Stimulated activated effector memory CD8-positive, alpha-beta T cell treated with anti-CD3 and anti-CD28 coated beads, Interleukin-12 subunit alpha, Interleukin-12 subunit beta, amount 100 ng/mL, for 72 hours (primary cell): ENCODE results near the gene SUMO1.

Source experiments
- ATAC-seq: fragments of 150-1000 bp; cut with Tn5 transposase; 2 replicates; pipeline ENCODE4 v1.10.0; 2021
- DNase-seq, 2 donors: peaks; one replicate each; pipeline ENCODE4 v3.0.0; 2021 to 2022; ENCODE audit warnings: low spot score in 2 of 2
- H3K27ac Mint-ChIP-seq: one replicate; pipeline ENCODE4 v1.8.0; 2022; ENCODE audit warnings: mild to moderate bottlenecking, mixed read lengths
- H3K36me3 Mint-ChIP-seq: one replicate; pipeline ENCODE4 v1.8.0; 2022; ENCODE audit warnings: mild to moderate bottlenecking, mixed read lengths
- H3K4me1 Mint-ChIP-seq: one replicate; pipeline ENCODE4 v1.8.0; 2022; ENCODE audit warnings: mixed read lengths
- H3K4me3 Mint-ChIP-seq: one replicate; pipeline ENCODE4 v1.8.0; 2022; ENCODE audit warnings: mild to moderate bottlenecking, mixed read lengths
- H3K9me3 Mint-ChIP-seq: one replicate; pipeline ENCODE4 v1.8.0; 2022; ENCODE audit warnings: mixed read lengths

Gene SUMO1

DNA sequence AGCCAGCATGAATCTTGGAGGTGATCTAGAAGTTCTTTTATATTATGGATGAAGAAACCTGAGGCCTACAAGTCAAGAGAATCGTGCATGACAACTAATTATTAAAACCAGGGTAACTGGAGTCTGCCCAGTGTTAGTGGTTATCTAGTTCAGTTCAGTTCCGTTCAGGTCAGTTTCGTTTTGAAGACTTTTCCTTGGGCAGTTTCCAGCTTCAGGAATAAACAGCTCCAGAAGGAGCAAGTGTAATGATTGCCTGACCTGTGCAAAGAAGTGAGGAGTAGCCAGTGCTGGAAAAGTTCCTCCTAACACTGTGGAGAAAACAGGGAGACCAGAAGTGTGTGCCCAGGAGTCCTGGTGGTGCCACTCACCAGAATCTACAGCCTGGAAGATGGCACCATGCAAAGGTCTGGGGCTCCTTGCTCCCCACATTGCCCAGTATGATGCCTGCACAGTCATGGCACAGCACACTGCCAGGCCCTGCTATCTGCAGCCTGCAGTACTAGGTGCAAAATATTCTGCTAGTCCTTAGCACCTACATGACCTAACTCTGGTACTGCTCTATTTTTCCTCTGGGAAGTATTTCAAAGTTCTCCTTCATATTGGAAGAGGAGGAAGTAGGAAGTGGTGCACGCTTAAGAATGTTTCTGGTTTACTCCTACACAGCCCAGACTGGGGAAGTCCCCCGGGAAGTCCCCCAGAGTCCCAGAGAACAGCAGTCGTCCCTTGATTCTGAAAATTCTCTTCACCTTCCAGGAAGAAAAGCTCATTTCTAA lies 65.8 kb downstream of the SUMO1 start:
- Mint-ChIP-seq H3K27ac (peak overlapping the region; percentile 90), H3K4me1 (peaks cover 14% of the 10 kb centered on the region), H3K9me3 (no peaks in the 10 kb centered on the region), H3K36me3 (no peaks in the 10 kb centered on the region), H3K4me3 (peak overlapping the region; percentile 44)
- ATAC-seq (peak; percentile 86), DNase-seq (peak; percentile 15 to 59)

DNA sequence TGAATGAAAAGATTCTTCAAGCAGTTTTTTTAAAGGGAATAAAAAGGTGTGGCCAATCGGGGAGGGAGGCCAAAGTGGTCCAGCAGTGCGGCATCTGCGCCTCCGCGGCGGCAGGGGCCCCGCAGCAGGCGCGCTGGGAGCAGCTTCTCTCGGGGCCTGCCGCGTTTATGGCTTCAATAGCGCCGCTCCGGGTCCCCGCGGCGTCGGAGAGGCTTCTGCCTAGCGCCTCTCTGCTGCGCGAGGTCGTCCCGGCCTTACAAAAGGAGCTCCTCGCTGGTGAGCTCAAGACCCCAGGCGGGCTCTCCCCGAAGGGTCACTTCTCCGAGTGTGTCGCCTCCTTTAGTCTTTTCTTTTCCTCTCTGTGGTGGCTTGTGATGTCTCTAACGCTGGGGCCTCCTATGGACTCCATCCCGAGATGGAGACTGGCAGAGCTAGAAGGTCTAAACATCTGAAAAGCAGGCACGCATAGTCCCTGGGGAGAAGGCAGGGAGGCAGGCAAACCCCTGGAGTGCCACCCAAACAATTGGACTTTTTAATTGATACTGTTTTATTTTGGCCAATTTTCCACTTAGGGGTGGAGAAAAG lies 67.1 kb downstream of the SUMO1 start:
- Mint-ChIP-seq H3K27ac (no peak overlapping the region), H3K9me3 (no peaks in the 10 kb centered on the region), H3K4me3 (no peak overlapping the region), H3K4me1 (peaks cover 14% of the 10 kb centered on the region), H3K36me3 (no peaks in the 10 kb centered on the region)
- DNase-seq: no peak
- ATAC-seq: no peak

DNA sequence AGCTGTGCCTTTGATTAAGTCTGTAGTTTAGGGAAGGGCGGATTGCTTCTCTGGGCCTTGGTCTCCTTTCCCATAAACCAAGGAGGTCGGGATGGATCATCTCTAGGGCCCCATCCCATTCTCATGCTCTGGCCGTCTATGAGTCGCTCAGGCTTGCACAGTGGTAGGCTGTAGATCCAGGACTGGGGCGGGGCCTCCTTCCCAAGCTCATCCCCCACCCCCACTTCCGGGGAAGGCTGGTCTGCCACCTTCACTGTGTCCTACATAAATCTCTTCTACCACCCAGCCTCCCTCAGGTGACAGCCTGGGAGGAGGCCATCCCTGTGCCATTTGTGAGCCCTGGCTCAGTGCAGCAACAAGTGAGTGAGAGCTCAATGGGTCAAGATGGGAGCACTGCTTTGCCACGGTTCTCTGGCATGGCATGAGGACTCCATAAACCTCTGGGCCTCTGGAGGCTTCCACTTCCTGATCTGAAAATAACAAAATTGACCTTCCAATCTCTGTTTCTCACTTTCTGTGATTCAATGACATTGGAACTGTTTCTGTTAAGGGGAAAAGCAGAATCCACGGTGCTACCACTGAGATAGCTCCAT lies 68.5 kb downstream of the SUMO1 start:
- Mint-ChIP-seq H3K4me3 (no peak overlapping the region), H3K9me3 (no peaks in the 10 kb centered on the region), H3K4me1 (peaks cover 14% of the 10 kb centered on the region), H3K27ac (peak overlapping the region; percentile 50), H3K36me3 (no peaks in the 10 kb centered on the region)
- DNase-seq: no peak
- ATAC-seq: no peak

DNA sequence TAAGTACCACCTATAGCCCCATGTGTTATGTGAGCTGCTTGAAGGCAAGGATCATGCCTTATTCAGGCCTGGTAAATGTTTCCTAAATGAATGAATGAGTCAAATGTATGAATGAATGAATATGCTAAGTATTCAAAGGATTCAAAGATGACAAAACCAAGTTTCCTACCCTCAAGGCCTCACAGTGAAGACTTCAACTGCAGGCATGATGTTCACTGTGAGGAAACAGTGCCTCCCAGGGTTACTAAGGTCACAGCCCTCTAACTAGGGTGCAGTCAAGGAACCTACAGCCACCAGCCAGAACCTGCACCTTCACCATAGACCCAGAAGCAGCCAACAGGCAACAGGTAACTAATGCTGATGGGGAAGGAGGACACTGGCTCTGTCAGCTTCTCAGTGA lies 69.3 kb downstream of the SUMO1 start:
- H3K9me3 Mint-ChIP-seq: no peaks in the 10 kb centered on the region
- H3K27ac Mint-ChIP-seq: peak overlapping the region; percentile 50
- DNase-seq: no peak
- H3K4me1 Mint-ChIP-seq: peaks cover 14% of the 10 kb centered on the region
- ATAC-seq: peak; percentile 56
- no peak overlapping the region for H3K4me3 Mint-ChIP-seq
- H3K36me3 Mint-ChIP-seq: no peaks in the 10 kb centered on the region

DNA sequence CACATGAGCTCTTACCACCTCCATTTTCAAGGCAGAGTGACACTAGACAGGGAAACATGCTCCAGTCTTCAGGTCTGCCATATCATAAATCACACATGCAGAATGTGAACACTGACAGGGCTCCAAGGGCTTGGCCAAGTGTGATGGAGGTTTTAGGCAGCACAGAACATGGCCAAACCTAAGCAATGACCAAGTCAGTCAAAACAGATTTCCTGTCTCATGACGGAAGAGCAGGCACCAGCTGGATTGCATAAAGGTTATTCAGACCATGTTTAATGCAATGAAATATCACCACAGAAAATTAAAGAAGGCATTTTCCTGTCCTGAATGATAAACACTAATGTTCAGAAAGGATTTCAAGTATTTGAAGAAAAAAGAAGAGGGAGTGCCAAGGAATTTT lies 72.5 kb downstream of the SUMO1 start:
- DNase-seq (no peak), ATAC-seq (no peak)
- H3K36me3 Mint-ChIP-seq: no peaks in the 10 kb centered on the region
- no peak overlapping the region for H3K4me3 Mint-ChIP-seq
- no peaks in the 10 kb centered on the region for H3K9me3 Mint-ChIP-seq
- H3K27ac Mint-ChIP-seq: no peak overlapping the region
- H3K4me1 Mint-ChIP-seq: peaks cover 7% of the 10 kb centered on the region

DNA sequence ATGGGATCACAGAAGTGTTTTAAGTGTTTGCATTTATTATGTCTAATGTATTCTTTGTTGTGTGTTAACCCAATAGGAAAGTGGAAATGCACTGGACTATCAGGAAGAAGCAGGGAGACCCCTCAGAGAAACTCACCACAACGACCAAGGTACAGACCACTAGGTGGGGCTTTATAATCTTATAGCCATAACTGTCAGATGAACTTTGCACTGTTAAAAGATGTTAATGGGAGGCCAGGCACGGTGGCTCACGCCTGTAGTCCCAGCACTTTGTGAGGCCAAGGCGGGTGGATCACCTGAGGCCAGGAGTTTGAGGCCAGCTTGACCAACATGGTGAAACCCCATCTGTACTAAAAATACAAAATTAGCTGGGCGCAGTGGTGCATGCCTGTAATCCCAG lies 73.2 kb downstream of the SUMO1 start:
- Mint-ChIP-seq H3K9me3 (no peaks in the 10 kb centered on the region), H3K36me3 (no peaks in the 10 kb centered on the region), H3K4me1 (peaks cover 7% of the 10 kb centered on the region), H3K27ac (no peak overlapping the region), H3K4me3 (no peak overlapping the region)
- DNase-seq (no peak), ATAC-seq (no peak)

DNA sequence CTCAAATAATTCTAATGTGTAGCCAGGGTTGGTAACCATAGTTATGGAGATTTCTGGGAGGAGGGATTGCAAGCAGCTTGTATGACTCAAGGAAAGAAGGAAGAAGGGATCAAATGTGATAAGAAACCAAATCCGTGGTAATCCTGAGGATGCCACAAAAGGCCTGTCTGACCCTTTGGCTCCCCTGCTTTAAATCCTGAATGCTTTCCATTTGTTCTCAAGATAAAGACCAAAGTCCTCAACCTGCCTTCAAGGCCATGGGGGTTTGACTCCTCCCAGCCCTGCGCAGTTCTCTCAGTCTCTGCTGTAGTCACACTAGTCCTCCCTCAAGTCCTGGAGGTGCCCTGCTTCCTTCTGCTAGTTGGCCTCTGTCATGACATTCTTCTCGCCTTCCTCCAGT lies 74.0 kb downstream of the SUMO1 start:
- Mint-ChIP-seq H3K36me3 (no peaks in the 10 kb centered on the region), H3K9me3 (no peaks in the 10 kb centered on the region), H3K4me1 (peaks cover 7% of the 10 kb centered on the region), H3K27ac (no peak overlapping the region), H3K4me3 (no peak overlapping the region)
- no peak for DNase-seq
- ATAC-seq: no peak

DNA sequence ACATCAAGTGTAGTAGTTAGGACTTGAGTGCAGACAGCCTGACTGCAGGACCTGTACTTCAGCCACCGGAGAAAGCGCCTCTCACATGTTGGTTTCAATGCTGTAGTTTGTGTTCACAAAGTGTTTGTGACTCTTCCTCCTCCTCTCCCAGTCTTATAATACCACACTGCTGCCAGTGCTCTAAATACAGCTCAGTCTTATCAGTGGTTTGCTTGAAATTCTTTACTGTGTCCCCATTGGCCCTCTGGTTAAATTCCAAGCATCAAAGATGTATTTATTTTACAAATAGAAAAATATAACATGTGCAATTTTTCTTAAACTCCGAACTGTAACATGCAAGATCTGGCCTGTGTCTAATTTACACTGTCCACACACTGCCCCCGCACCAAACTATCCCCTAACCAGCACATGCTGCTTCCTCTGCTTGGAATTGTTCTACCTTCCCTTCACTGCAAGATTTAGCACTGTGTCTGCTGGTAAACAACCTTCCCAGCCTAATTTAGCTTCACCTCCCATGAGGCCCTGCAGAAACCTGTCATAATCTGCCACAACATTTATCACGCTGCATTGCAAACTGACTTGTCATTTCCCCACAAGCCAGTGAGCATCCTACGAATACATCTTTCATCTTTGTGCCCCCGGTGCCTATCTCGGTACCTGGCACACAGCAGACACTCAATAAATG lies 77.1 kb downstream of the SUMO1 start:
- DNase-seq (no peak), ATAC-seq (peak; percentile 55)
- no peak overlapping the region for H3K4me3 Mint-ChIP-seq
- no peak overlapping the region for H3K27ac Mint-ChIP-seq
- no peaks in the 10 kb centered on the region for H3K9me3 Mint-ChIP-seq
- peaks cover 7% of the 10 kb centered on the region for H3K4me1 Mint-ChIP-seq
- H3K36me3 Mint-ChIP-seq: no peaks in the 10 kb centered on the region

DNA sequence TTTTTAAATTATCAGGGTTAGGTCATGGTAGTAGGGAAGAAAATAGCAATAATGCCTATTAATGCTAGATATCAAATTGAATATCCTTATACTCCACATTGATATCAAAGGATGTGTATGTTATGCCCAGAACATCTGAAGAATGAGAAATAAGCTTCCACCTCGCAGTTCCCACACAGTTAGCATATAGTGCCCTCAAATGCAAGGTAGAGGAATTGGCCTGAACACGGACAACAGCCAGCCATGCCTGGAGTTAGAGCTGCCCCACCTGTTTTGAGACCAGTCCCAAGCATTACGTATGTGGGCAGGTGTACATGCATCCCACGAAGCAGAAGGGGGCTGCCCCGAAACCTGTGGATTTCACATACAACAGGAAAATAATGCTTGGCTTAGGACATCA lies 79.6 kb downstream of the SUMO1 start:
- H3K4me1 Mint-ChIP-seq: peaks cover 7% of the 10 kb centered on the region
- no peak overlapping the region for H3K27ac Mint-ChIP-seq
- DNase-seq (no peak), ATAC-seq (no peak)
- no peaks in the 10 kb centered on the region for H3K36me3 Mint-ChIP-seq
- H3K4me3 Mint-ChIP-seq: no peak overlapping the region
- H3K9me3 Mint-ChIP-seq: no peaks in the 10 kb centered on the region

DNA sequence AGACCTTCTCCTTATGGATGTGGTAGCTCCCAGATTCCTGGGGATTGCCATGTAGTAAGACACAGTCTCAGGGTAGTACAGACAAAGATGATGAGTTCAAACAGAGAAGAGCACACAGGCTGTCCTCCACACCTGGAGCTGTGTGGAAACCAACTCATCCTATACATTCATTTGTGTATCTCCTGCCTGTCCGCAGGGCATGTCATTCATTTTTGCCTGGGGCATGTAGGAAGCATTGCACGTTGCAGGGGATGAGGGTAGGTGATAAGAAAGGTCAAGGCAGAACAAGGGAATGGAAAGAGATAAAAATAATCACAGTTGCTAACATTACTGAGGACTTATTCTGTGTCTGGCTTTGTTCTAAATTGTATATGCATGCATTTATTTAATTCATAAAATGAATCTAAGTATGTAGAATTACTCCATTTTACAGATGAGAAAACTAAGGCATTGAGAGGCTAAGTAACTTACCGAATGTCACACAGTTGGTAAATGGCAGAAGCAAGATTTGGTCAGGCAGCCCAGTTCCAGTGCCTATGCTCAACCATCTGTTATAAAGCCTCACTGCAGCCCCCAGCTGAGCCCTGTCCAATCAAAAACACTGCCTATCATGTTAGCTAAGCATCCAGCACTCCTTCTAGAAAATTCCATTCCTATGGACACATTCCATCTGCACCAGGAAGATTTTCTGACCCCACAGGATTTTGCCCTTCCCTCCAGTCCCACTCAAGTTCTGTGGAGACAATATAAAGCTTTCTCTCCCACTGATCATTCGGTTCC lies 81.0 kb downstream of the SUMO1 start:
- no peak for DNase-seq
- no peaks in the 10 kb centered on the region for H3K9me3 Mint-ChIP-seq
- no peak for ATAC-seq
- H3K36me3 Mint-ChIP-seq: no peaks in the 10 kb centered on the region
- H3K27ac Mint-ChIP-seq: no peak overlapping the region
- H3K4me1 Mint-ChIP-seq: peaks cover 7% of the 10 kb centered on the region
- H3K4me3 Mint-ChIP-seq: no peak overlapping the region
